Left lung (tissue), 10 donors: ENCODE measurements around the gene STK11. TPM values are rescaled to one million over a fixed set of nuclear protein-coding genes. Genes with fewer than 3 reads are reported as not detected.
A peak's percentile ranks its signal among the peaks of the same experiment; 100 is the strongest.

Experiments used
- ATAC-seq: fragments of 200-7000 bp; cut with Tn5 transposase; one replicate; pipeline ENCODE4 v1.9.1; 2020; ENCODE audit warnings: moderate library complexity
- DNase-seq, 4 donors: peaks; one replicate each; pipeline ENCODE4 v3.0.0-alpha.2; 2013 to 2020
- H3K27ac ChIP-seq, 2 donors: fragments of 200-600 bp; sonication (generic) in 1 of 2; one replicate each; pipeline versions ENCODE4 v1.5.0 to v1.8.0; 2020 to 2021
- H3K27me3 ChIP-seq, 2 donors: fragments of 200-600 bp; sonication (generic) in 1 of 2; one replicate each; pipeline versions ENCODE4 v1.5.0 to v1.8.0; 2020 to 2021
- H3K36me3 ChIP-seq, 2 donors: fragments of 200-600 bp; sonication (generic) in 1 of 2; one replicate each; pipeline versions ENCODE4 v1.5.0 to v1.8.0; 2020 to 2021
- H3K4me1 ChIP-seq, 2 donors: fragments of 200-600 bp; one replicate each; pipeline ENCODE4 v1.8.0; 2021
- H3K4me3 ChIP-seq, 2 donors: fragments of 200-600 bp; sonication (generic) in 1 of 2; one replicate each; pipeline versions ENCODE4 v1.5.0 to v1.8.0; 2020 to 2021; ENCODE audit warnings: mild to moderate bottlenecking in 1 of 2
- H3K9me3 ChIP-seq, 2 donors: fragments of 200-600 bp; sonication (generic) in 1 of 2; one replicate each; pipeline versions ENCODE4 v1.5.0 to v1.8.0; 2020 to 2021
- CTCF ChIP-seq, 2 donors: fragments of 200-600 bp; sonication (generic) in 1 of 2; IDR thresholded peaks; one replicate each; pipeline versions ENCODE4 v1.5.0 to v1.8.0; 2021; ENCODE audit warnings: antibody characterized with exemption in 2 of 2
- intact Hi-C, 2 donors: fragments of 100-400 bp; cut with DNase I; formaldehyde crosslinking; loops; one replicate each; pipeline versions ENCODE4 v1.11.2 to v1.14.2; 2022
- polyA plus RNA-seq, 6 donors: library from polyadenylated mRNA; unstranded; fragments of 120-200 nt; gene quantifications; one replicate each; pipeline ENCODE4 v1.2.1, GENCODE V29; 2013; ENCODE audit not compliant: insufficient read length in 6 of 6
- total RNA-seq, 2 donors: library from RNA; stranded (reverse); fragmentation: NEBNext Ultra II Directional; extraction: Animal tissue kit (Norgen Biotek cat#: 25700); gene quantifications; one replicate each; pipeline ENCODE4 v1.2.1, GENCODE V29; 2021
- donor health status: DM: no; HTN: yes; CAD: no.
- donor health status: DM: no; HTN: no; CAD: no.

STK11 gene
- total and polyA plus RNA-seq, 8 donors: 42.6 to 58.4 (median 51.1) TPM

GRCh38 chr19:1236576-1236975 lies 31.0 kb downstream of the STK11 start:
- Histone ChIP-seq H3K4me3 (peak overlapping the region in 1 of 2 donors; percentile 46), H3K9me3 (no peaks in the 10 kb centered on the region), H3K36me3 (no peaks in the 10 kb centered on the region), H3K27ac (no peak overlapping the region), H3K27me3 (peaks cover 0 to 59% of the 10 kb centered on the region in 2 donors), H3K4me1 (peaks cover 18 to 61% of the 10 kb centered on the region in 2 donors)
- DNase-seq (no peak), ATAC-seq (no peak)
- intact Hi-C loops: no loop called here
- TF ChIP-seq CTCF (IDR thresholded peaks at IDR 0.05): no peak

- H3K27ac ChIP-seq: no peak overlapping the region
- intact Hi-C loops: no loop called here
- peak overlapping the region; percentile 40 to 46 for H3K4me3 ChIP-seq
- no peaks in the 10 kb centered on the region for H3K36me3 ChIP-seq
- no peaks in the 10 kb centered on the region for H3K9me3 ChIP-seq
- peaks cover 20 to 63% of the 10 kb centered on the region in 2 donors for H3K4me1 ChIP-seq
- ATAC-seq (no peak), DNase-seq (peak in 2 of 4 donors; percentile 45 to 60)
- no peak for TF ChIP-seq CTCF (IDR thresholded peaks at IDR 0.05)
- H3K27me3 ChIP-seq: peaks cover 0 to 59% of the 10 kb centered on the region in 2 donors
These were observed 31.6 kb downstream of the STK11 start for GRCh38 chr19:1237027-1237659.

GRCh38 chr19:1237754-1238368 lies 32.3 kb downstream of the STK11 start, which contains the start of gene CBARP:
Gene CBARP (minus strand): TSS chr19:1238005. CDS start chr19:1236100, 1,905 bp downstream.
- no peak within 1 kb of the TSS for H3K27ac ChIP-seq
- intact Hi-C loops: no loop called here
- no peak for ATAC-seq

GRCh38 chr19:1238369-1239303 lies 33.1 kb downstream of the STK11 start:
- intact Hi-C loops: no loop called here
- H3K4me3 ChIP-seq: peak overlapping the region in 1 of 2 donors; percentile 14
- peaks cover 23 to 63% of the 10 kb centered on the region in 2 donors for H3K4me1 ChIP-seq
- H3K27me3 ChIP-seq: peaks cover 0 to 59% of the 10 kb centered on the region in 2 donors
- H3K36me3 ChIP-seq: no peaks in the 10 kb centered on the region
- H3K27ac ChIP-seq: no peak overlapping the region
- no peaks in the 10 kb centered on the region for H3K9me3 ChIP-seq
- no peak for DNase-seq
- ATAC-seq: no peak
- TF ChIP-seq CTCF (IDR thresholded peaks at IDR 0.05): no peak

More at GRCh38 chr19:1237754-1238368, 32.3 kb downstream of the STK11 start, which contains the start of gene CBARP:
- no peak for TF ChIP-seq CTCF (IDR thresholded peaks at IDR 0.05)
- peaks cover 25 to 63% of the 10 kb centered on the region in 2 donors for H3K4me1 ChIP-seq
- H3K36me3 ChIP-seq: no peaks in the 10 kb centered on the region
- peaks cover 0 to 59% of the 10 kb centered on the region in 2 donors for H3K27me3 ChIP-seq
- peak in 1 of 4 donors; percentile 57 for DNase-seq
- peak within 1 kb of the TSS; percentile 40 to 46 for H3K4me3 ChIP-seq
- H3K9me3 ChIP-seq: no peaks in the 10 kb centered on the region
